Activated CD8-positive, alpha-beta memory T cell treated with anti-CD3 and anti-CD28 coated beads, Interleukin-2, amount 50 U/mL, for 1 hour (primary cell): Measurements from ENCODE around the gene TFEC.
"Not testable (repeated sequence)": the region's sequence is repeated elsewhere in the genome, so short reads cannot be mapped to it uniquely, and the experiment has no call there.

Source experiments
- DNase-seq: peaks from one replicate; pipeline ENCODE4 v3.0.0-alpha.2; 2020; ENCODE audit errors: extremely low read depth

TFEC gene

DNA sequence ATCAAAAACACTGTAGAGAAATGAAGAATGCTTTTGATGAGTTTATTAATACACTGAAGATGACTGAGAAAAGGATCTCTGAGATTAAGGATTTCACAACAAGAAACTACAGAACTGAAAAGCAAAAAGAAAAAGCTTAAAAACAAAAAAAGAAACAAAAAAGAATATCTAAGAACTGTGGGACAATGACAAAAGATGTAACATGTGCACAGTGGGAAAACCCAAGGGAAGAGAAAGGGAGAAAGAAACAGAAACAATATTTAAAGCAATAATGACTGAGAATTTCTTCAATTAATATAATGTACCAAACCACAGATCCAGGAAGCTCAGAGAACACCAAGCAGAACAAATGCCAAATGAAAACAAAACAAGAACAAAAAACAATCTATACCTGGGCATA is 42.2 kb downstream of the TFEC start:
- DNase-seq: no peak

DNA sequence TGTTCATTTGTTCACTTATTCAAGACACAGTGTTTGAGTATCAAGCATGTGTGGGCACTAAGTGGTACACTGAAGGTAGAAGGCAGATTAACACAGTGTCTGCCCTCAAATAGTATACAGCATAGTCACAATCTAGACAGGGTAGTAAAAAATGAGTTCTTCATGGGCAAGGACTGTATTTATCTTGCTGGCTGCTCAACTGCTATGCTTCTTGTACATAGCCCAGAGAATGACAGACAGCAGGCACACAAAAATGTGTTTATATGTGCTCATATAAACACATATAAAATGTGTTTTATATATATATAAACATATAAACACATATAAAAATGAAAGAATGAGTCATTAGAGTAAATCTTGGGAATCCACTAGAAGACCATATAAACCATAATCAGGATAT is 43.1 kb downstream of the TFEC start:
- no peak for DNase-seq

DNA sequence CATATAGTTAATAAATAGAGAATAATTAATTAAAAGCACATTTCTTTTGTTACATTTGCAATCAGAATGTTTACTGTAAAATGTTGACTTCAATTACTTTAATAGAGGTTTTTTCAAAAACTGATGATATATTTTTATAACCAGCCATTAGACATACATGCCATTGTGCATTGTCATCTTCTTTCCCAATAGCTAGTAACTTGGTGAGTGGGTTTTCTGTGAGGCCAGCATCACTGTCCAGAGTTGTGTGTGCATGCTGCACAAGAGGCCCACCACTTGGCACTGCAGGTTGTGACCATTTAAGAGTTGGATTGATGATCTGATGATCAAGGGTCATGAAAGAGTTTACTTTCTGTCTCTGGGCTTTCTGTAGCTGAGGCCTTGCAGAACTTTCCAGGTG is 46.5 kb downstream of the TFEC start:
- DNase-seq: no peak

DNA sequence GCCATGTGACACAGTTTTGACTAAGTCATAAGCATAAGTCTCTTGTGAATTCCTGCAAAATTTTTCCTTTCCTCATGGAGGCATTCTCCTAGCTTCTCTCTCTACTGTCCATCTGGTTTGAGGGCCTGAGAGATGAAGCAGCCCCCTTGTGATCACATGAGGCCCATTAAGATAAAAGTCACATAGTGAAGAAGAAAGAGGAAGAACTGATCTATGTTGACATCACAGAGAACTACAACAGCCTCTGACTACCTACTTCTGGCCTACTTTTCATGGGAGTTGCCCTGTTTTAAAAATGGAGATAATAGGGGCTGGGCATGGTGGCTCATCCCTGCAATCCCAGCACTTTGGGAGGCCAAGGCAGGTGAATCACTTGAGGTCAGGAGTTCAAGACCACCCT is 50.4 kb downstream of the TFEC start:
- DNase-seq: no peak

DNA sequence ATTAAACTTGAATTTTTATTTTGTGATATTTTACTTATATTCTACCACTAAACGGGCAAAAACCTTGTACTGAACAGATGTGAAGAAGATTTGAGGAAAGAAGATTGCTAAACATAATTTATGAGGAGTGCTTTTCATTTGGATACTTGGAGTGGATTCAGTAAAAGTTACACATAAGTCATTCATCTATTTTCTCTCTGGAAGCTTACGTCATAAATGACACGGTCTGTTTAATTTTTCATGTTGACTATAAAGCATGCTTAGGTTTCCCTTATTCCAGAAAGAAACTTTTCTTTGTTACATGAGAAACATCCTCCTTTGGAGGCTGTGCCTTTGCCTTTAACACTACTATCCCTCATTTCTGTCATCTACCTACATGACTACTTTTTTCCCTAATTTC is 53.9 kb downstream of the TFEC start:
- DNase-seq: no peak

DNA sequence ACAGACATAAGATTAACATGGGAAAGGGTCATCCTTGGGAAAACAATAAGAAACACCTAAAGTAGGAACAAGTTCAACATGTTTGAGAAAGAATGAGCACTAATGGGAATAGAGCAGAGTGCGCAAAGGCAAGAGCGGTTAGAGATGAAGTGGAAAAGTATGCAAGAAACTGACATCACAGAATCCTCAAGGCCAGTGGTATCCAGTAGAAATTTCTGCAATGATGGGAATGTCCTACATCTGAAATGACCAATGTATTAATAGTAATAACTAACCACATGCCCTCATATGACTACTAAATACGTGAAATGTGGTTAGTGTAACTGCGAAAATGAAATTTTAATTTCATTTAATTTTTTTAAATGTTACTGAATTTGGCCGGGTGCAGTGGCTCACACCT is 54.8 kb downstream of the TFEC start:
- no peak for DNase-seq

DNA sequence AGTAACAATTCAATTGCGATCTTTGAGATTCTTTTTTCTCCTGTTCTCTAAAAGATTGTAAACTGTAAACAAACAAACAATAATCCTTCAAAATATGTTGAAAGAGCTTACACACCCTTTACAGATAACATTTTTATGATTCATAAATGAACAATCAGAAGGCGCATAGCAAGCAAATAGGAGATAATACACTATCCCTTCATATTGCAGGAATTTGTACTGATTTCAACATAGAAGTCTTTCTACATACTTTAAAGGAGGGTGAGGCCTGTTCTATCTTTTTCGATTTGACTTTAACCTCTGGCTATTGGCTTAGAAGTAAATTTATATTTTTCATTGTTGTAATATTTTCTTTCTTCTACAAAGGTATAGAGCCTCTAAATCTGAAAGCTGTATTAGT is 57.2 kb downstream of the TFEC start:
- no peak for DNase-seq

DNA sequence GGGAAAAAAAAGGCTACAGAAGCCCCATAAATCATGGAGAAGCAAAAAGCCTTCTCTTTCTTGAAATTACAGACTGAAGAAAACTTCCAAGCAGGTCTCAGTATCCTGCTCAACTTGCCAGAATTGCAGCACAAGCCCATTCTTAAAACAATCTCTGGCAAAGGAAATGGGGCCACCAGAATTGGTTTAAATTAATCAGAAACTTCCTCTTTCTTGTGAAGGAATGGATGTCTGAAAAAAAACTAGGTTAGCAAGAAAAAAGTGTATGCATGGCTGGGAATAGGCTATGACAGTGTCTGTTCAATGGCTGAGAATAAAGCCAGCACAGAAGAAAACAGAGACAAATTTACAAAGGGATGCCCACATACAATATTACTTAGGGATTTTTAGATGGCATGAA is 59.1 kb downstream of the TFEC start:
- no peak for DNase-seq

DNA sequence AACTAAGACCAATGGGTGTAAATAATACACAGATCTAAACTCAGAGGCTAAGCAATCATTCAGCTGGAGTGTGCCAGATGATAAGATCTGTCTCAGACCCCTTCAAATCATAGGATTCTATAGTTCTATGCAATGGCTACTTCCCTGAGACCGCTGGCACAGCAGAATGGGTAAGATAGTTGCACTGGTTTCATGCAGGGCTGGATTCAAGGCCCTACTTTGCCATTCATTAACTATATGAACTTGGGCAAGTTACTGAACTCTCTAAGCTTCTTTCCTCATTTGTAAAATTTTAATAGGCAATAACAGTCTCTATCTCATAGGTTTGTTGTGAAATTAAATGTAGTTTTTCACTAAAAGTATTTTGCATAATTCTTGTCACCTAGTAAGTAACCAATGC is 62.0 kb downstream of the TFEC start:
- no peak for DNase-seq

DNA sequence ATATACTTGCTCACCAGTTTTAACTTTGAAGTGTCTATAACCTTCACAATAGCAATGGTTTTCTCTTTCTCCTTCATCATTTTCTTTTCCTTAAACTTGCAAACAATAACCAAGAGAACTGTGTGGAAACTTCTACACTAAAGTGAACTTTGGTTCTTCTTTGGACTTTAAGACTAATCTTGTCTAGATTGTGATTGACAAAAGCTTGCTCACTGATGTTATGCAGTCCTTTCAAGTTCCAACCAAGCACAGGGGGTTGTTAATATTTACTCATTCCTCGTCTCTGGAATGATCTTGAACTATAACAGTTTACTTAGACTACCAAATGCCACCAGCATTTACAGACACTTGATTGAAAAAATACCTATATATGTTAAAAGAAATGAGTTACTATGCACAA is 62.4 kb downstream of the TFEC start:
- no peak for DNase-seq

DNA sequence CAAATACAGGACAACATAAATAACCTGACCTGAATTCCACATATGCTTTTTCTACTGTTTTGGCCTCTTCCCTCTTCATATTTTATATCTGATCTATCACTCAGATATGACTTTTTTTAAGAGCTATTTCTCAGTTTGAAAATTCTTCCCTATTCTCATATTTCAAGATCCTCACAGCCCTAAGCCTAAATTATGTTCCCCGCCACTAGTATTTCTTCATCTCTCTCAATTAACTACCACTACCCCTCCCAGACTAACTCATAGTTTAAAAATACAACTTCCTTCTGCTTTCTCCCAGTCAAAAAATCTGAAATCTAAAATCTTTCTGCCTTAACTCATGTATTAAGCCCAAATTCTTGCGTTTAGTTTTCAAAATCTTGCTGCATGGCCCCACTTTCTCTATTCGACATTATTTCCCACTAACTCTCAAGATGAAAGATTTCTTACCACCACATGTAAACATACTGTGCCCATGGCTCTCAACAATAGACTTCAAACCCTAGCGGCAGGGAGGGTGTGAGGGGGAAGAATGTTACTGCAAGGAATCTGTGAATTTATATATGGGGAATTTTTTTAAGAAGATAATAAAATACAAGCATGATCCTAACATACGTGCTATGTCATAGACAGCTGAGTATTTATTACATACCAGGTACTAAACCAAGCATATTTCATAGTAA is 64.6 kb downstream of the TFEC start:
- no peak for DNase-seq

DNA sequence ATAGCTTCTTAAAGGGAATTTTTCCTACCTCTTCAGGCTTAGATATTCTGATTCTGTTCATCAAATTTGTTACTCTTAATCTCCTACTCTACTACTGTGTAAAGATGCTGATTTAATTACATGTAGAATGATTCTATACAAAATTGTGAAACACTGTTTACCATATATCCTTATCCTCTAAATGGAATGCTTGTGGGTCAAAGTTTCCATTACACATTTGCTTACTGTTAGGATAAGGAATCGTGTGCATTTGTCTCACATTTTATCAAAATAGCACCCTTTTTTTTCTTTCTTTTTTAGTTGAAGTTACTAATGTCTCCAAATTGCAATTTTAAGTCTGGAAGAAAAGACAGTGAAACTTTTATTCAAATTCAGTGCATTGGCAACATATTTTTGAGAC is 65.3 kb downstream of the TFEC start:
- DNase-seq: no peak

DNA sequence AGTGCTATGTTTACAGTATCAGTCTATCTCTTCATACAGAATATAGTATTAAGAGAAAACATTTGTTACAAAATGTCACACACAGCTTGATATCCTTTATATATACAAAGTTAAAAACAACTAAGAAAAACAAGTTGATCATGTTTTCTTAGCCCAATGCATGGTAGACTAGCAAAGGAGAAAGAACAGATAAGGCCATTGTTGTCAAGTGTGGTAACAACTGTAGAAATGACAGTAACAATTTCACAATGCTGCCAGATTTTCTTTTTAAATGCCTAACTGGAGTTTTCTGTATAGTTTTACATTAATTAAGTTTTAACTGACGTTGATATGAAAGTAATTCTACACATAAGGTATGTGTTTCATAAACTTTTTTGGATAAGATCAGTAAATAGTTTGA is 65.8 kb downstream of the TFEC start:
- no peak for DNase-seq

DNA sequence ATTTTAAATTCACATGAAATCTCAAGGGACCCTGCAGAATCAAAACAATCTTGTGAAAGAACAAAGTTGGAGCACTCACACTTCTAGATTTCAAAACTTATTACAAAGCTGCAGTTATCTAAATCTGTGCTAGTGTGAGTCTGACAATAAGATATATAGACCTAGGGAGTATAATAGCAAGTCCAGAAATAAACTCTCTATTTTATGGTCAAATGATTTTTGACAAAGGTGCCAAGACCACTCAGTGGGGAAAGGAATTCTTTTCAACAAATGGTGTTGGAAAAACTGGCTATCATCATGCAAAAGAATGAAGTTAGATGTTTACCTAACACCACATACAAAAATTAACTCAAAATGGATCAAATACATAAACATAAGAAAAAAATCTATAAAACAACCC is 68.2 kb downstream of the TFEC start:
- DNase-seq: no peak

DNA sequence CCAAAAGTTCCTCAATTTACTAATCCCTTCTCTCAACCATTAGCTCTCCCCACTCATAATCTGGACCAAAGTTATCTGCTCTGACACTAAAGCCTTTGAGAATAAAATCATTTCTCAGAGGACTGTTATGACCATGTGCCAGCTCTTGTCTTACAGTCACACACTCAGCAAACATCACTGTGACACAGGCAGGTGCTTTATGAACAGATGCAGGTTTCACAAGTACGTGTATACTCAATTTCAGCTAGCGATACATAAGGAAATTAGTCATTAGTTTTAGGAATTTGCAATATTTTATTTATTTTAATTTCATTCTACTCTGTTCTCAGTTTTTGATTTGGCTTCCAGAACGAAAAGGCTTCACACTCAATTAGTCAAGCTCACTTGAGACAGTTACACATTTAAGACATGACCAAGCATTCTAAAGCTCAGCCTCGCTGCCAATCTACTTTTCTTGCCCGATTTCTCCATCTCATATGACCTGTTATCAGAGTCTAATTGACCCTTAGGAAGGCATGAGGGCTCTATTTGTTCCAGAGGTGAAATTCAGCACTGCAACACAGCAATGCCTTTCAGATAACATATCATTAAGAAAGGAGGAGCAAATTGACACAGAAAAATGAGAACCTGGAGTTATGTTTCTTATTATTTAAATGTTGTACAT is 76.8 kb downstream of the TFEC start:
- no peak for DNase-seq

DNA sequence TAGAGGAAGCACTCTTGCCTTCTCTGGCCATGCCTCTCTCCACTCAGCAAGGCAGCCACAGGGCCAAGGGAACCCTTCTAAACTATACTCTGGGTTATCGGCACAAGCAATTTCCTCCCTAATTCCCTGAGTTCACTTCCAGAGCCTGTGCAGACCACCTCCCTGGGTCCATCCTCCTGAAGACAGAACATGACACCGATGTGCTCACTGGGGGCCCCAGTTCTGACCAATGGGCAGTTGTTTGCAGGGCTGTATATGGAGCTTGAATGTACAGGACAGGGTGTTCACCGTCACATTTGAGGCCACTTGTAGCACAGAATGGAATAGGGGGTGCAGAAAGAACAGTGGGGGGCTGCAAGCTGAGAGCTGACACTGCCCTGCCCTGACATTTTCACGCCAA is 77.7 kb downstream of the TFEC start:
- DNase-seq: no peak

DNA sequence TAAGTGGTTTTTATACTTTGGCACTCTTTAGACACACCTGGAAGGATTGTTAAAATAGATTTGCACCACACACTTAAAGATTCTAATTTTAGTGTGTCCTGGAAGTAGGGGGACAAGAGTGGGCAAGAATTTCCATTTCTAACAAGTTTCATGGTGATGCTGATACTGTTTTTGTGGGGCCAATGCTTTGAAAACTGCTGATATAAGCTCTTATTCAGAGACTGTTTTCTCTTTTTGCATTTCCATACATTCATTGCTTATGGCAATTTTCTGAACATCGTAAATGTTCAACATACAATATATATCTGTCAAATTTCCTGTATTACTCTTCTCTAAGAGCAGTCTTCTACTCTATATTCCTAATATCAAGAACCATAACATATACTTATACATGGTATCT is 79.0 kb downstream of the TFEC start:
- no peak for DNase-seq

DNA sequence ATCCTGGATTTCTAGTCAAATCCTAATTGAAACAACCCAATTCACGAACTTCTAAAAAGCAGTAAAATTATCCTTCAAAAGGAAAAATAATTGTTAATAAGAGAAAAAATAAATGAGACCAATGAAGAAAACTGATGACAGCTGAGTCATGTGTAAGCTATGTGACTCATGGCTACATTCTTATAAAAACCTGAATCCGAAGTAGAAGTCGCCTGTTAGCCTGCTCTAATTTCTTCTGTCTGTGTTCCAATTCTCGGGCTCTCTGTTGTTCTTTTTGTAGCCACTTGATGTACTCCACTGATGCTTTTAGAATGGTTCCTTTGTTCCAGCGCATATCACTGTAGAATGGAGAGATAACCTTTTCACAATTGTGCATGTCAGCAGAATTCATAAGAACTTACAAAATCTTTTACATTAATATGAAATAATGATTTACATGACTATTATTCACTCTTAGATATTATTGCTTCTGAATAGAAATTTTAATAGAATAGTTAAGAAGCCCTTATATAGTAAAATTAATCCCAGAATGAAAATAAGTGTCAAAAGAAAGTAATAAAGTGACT is 88.8 kb downstream of the TFEC start:
- no peak for DNase-seq

DNA sequence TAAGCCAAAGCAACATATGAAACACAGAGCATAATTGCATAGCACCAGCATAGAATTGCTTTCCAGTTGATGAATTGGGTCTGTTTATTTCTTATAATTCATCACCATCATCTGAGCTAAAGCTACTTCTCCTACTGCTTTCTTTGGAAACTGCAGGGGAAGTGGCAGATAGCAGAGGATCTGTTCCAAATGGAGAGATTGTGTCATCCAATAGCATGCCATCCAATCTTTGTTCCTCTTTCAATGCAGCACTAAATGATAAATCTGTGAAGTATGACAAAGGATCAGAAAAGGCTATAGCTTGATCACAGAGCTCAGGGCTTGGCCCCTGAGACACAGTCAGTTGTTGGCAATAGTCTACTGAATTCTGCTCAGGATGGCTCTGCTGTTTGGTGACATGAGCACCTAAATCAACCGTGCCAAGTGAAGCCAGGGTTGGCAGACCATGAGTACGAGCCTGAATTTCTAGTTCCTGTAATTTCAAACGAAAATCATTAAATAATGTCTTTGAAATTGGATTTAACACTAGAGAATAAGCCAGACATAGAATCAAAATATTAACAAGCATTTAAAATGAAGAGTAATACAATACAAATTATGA is 90.0 kb downstream of the TFEC start:
- DNase-seq: no peak

DNA sequence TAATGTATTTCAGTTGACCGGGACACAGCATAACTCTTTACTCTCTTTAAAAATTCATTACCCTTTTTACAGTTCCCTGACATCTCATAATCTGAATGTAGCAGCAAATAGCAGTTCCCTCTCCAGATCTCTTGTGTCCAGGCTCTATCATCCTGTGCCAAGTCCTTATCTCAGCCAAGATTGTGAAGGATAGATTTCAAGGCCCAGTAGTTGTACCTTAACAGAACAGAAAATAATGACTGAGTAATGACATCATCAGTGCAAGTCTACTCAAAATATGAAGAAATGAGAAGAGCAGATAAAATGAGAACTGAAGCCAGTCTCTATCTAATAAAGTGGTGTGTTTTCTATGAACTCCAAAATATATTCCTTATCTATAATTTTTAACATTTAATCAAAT is 92.6 kb downstream of the TFEC start:
- no peak for DNase-seq

DNA sequence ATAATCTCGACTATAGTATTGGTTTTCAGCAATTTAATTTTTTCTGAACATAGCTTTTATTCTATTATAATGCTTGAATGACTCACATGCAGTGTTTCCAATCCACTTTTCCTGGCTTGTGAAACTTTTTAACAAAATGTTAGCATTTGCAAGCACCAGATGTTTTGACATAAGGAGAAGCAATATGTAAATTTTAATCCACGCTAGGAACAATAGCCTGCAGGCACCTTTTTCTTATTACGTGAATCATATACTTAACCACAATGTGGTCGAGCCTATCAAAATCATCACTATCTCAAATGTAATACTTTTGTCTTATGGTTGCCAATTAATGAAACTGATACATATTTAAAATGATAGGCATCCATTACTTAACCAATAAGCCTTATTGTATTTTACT is 97.1 kb downstream of the TFEC start:
- no peak for DNase-seq

DNA sequence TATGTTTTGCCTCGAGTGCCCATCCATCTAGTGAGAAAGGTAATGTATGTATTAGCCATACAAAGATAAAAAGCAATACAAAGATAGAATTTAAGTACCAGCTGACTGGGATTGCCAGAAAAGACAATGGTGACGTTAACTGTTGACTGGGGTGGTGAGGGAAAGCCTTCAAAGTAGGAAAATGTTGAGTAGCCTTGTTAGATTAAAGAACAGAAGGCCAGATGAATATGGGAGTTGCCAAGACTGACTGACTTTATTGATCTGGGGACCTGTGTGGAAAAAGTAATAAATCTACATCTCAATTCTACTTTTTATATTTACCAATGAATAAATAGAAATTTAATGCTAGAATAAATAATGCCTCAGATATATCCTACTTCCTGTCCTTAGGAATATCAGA is 97.7 kb downstream of the TFEC start:
- no peak for DNase-seq

DNA sequence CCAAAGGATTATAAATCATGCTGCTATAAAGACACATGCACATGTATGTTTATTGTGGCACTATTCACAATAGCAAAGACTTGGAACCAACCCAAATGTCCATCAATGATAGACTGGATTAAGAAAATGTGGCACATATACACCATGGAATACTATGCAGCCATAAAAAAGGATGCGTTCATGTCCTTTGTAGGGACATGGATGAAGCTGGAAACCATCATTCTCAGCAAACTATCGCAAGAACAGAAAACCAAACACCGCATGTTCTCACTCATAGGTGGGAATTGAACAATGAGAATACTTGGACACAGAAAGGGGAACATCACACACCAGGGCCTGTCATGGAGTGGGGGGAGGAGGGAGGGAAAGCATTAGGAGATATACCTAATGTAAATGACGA is 100.4 kb downstream of the TFEC start:
- not testable (repeated sequence) for DNase-seq
